NT2/D1 (cell line): ENCODE measurements around the gene DELE1.

Experiments used
- SUZ12 ChIP-seq: IDR thresholded peaks from 2 replicates; pipeline ENCODE4 v1.6.1; 2011; ENCODE audit not compliant: insufficient read length, insufficient read depth; ENCODE audit errors: extremely low read depth
- YY1 ChIP-seq: IDR thresholded peaks from 2 replicates; pipeline ENCODE4 v1.6.1; 2011; ENCODE audit not compliant: insufficient read length, insufficient read depth

DNA sequence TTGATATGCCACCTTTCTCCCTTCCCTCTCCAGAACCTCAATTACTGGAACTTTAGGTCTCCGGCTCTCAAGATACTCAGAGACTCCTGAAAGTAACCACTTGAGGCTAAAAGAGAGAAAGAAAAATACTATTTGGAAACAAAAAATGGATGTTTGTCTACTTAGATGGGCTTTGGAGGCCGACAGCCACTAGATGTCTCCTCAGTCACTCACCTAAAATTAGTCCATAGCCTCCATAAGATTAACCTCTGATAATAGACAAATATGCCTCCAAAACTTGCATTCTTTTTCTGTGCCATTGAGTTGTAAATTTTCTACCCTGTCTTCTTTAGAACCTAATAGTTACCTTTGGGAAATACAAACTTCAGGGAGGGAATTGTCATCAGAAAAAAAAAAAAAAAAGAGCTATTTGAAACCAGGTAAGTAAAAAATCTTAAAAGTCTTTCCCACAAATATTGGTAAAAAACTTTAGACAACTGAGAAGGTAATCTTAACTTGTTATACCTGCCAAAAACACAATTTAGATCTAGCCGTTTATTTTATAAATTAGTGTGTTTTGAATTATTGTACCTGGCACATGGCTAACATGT lies 34.3 kb upstream of the DELE1 start:
- TF ChIP-seq YY1 (no peak), SUZ12 (no peak)
